AG20443 (cell line): ENCODE data around the gene GMPPA.
A peak's percentile ranks its signal among the peaks of the same experiment; 100 is the strongest.

ENCODE experiments used
- DNase-seq: peaks from one replicate; pipeline ENCODE4 v3.0.0; 2012; ENCODE audit warnings: low spot score, mixed read lengths

Gene GMPPA

DNA sequence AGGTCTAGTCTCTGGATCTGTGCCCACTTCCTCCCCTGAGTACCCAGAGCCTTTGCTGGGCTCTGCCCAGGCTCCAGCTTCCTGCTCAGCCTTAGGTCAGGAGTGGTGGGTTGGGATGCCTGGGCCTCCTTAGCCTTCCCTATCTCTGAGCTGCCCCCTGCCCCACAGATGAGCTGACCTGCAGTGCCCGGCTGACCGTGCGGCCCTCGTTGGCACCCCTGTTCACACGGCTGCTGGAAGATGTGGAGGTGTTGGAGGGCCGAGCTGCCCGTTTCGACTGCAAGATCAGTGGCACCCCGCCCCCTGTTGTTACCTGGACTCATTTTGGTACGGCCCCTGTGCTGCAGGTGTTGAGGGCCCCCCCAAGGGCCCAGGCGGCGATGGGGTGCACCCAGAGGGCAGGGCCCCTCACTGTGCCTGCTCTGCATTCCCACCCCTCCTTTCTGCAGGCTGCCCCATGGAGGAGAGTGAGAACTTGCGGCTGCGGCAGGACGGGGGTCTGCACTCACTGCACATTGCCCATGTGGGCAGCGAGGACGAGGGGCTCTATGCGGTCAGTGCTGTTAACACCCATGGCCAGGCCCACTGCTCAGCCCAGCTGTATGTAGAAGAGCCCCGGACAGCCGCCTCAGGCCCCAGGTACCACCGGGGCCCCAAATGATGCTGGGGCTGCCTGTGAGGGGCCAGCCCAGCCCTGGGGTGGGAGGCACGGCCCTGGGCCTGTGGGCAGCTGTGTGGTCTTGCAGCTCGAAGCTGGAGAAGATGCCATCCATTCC is 30.1 kb upstream of the GMPPA start:
- DNase-seq: no peak

DNA sequence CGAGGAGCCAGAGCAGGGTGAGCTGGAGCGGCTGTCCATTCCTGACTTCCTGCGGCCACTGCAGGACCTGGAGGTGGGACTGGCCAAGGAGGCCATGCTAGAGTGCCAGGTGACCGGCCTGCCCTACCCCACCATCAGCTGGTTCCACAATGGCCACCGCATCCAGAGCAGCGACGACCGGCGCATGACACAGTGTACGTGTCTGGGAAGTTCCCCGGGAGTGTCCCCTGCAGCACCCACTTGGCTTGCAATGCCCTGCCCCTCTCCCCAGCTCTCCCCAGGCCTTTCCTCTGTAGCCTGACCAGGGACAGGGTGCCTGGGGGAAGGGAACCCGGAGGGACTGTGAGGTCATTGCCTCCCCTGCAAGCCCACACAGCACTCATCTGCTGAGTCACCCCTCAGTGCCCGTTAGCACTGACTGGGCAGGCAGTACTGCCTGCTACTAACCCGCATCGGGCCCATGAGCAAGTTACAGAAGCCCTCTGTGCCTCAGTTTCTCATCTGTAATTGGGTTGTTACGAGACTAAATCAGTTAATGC is 29.4 kb upstream of the GMPPA start:
- peak; percentile 85 for DNase-seq

DNA sequence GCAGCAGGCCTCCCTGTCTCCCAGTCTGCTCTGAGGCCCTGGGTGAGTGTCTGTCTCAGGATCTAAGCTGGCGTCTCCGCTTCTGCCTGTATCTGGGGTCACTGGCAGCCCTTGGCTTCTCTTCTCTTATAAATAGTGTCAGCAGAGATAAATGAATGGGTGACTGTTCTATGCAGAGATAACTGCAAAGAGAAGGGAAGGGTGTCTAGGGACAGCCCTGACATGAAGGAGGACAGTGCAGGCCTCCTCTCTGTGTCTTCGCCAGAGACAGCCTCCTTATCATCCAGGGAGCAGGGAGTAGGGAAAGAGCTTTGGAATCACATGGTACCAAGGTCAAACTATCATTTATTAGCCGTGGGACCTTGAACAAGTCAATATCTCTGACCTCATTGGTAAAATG is 28.3 kb upstream of the GMPPA start:
- no peak for DNase-seq

DNA sequence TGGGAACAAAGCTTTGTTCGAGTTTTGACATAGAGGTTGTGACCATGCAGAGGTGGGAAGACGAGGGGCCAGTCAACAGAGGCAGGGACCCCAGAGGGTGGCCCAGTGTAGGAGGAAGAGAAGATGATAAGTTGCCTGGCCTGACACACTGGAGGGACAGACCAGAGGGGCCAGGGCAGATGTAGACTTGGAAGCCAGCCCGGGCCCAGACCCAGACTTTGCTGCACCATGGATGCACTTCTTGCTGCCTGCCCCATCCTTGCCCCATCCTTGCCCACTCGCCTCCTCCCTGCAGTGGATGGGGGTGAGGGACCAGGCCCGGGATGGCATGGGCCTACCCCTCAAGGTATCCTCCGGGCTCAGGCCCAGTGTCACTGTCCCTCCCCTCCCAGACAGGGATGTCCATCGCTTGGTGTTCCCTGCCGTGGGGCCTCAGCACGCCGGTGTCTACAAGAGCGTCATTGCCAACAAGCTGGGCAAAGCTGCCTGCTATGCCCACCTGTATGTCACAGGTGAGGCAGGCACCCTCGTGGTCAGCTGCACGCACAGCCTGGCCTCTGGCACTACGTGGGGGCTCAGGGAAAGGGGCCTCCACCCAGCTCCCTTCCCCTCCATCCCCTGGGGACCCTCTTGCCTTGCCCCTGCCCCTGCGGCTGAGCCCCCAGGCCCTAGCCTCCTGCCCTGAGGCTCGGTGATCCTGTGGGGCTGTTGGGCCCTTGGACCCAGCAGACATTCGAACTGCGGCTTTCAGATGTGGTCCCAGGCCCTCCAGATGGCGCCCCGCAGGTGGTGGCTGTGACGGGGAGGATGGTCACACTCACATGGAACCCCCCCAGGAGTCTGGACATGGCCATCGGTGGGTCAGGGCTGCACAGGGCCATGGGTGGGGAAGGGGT is 27.0 kb upstream of the GMPPA start:
- DNase-seq: no peak

- DNase-seq: no peak
These were observed 26.0 kb upstream of the GMPPA start for GRCh38 chr2:219472629-219473187.

GRCh38 chr2:219473511-219473910 is 25.2 kb upstream of the GMPPA start:
- no peak for DNase-seq

- DNase-seq: no peak
These were observed 24.2 kb upstream of the GMPPA start for GRCh38 chr2:219474285-219475060.

DNA sequence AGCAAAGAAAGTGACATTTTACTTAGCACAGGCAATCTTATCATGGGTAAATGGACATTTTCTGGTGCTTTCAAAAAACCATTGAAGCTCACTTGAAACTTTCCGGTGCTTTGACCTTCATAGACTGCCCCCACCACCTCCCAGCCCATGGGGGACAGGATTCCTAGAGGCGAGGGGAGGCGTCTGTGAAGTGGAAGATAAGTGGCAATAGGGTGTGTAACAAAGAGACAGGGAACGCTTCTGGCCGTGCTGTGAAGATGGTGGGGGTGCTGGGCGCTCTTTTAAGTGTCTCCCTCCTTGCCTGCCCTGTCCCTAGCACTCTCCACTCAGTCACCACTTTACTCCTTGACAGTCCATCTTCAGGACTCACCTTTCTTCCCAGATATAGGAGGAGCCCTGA is 23.4 kb upstream of the GMPPA start:
- DNase-seq: no peak

- peak; percentile 85 for DNase-seq
These were observed 22.7 kb upstream of the GMPPA start for GRCh38 chr2:219475697-219476651.

DNA sequence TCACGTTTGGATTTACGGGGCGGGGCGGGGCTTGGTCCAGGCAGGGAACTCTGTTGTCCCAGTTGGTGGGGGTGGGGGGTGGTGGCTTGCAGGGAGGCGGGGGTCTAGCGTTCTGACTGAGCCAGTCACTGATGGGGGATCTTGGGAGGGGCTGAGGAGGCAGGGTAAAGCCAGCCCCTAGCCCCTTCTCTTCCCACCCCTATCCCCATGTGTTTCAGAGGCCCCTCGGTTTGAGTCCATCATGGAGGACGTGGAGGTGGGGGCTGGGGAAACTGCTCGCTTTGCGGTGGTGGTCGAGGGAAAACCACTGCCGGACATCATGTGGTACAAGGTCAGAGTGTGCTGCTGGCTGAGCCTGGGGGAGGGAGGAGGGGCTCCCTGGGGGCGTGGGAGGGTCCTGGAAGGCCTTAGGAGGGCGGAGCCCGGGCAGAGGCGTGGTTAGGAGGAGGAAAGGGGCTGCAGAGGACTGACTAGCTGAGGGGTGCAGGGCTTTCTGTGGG is 22.0 kb upstream of the GMPPA start:
- no peak for DNase-seq

GRCh38 chr2:219477179-219477578 is 21.5 kb upstream of the GMPPA start:
- no peak for DNase-seq

DNA sequence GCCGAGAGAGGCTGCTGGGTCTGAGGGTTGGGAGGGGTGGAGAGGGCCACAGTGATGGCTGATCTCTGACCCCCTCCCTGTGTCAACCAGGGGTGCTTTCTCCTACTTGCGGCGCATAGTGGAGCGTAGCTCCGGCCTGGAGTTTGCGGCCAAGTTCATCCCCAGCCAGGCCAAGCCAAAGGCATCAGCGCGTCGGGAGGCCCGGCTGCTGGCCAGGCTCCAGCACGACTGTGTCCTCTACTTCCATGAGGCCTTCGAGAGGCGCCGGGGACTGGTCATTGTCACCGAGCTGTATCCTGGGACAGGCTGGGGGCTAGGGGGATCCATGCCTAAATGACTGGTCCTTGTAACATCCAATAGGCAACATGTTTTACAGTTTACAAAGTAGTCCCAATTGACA is 20.9 kb upstream of the GMPPA start:
- DNase-seq: no peak

GRCh38 chr2:219478916-219479315 is 19.8 kb upstream of the GMPPA start:
- DNase-seq: no peak

DNA sequence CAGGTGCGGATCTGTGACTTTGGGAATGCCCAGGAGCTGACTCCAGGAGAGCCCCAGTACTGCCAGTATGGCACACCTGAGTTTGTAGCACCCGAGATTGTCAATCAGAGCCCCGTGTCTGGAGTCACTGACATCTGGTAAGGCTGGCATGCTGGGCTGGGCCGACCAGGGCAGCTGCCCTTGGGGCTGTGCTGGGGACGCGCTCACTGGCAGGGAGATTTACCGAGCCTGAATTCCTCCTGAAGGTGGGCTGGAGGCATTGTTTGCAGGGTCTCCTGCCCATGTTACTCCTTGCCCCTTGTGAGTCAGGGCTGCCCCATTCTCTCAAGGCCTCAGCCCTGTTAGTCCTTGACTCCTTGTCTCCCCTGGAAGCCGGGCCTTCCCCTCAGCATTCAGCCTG is 18.7 kb upstream of the GMPPA start:
- no peak for DNase-seq

DNA sequence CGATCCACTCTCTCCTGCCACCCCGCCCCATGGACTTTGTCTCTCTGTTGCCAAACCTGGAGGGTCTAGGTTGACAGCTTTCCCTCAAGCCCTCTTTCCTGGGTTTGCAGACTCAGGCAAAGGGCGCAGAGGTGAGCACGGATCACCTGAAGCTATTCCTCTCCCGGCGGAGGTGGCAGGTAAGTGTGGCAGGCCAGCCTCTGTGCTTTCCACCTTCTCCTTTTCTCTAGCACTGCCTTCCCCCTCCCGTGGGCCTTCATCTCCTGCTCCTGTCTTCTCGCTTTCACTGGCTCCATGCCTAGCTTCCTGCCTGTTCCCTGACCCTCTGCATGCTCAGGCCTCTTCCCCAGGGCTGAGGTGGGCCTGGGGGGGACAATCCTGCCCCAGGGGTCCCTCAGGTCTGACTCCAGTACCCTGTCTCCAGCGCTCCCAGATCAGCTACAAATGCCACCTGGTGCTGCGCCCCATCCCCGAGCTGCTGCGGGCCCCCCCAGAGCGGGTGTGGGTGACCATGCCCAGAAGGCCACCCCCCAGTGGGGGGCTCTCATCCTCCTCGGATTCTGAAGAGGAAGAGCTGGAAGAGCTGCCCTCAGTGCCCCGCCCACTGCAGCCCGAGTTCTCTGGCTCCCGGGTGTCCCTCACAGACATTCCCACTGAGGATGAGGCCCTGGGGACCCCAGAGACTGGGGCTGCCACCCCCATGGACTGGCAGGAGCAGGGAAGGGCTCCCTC is 15.9 kb upstream of the GMPPA start:
- no peak for DNase-seq

DNA sequence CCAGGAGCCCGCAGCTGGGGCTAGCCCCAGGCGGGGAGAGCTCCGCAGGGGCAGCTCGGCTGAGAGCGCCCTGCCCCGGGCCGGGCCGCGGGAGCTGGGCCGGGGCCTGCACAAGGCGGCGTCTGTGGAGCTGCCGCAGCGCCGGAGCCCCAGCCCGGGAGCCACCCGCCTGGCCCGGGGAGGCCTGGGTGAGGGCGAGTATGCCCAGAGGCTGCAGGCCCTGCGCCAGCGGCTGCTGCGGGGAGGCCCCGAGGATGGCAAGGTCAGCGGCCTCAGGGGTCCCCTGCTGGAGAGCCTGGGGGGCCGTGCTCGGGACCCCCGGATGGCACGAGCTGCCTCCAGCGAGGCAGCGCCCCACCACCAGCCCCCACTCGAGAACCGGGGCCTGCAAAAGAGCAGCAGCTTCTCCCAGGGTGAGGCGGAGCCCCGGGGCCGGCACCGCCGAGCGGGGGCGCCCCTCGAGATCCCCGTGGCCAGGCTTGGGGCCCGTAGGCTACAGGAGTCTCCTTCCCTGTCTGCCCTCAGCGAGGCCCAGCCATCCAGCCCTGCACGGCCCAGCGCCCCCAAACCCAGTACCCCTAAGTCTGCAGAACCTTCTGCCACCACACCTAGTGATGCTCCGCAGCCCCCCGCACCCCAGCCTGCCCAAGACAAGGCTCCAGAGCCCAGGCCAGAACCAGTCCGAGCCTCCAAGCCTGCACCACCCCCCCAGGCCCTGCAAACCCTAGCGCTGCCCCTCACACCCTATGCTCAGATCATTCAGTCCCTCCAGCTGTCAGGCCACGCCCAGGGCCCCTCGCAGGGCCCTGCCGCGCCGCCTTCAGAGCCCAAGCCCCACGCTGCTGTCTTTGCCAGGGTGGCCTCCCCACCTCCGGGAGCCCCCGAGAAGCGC is 15.0 kb upstream of the GMPPA start:
- DNase-seq: no peak

DNA sequence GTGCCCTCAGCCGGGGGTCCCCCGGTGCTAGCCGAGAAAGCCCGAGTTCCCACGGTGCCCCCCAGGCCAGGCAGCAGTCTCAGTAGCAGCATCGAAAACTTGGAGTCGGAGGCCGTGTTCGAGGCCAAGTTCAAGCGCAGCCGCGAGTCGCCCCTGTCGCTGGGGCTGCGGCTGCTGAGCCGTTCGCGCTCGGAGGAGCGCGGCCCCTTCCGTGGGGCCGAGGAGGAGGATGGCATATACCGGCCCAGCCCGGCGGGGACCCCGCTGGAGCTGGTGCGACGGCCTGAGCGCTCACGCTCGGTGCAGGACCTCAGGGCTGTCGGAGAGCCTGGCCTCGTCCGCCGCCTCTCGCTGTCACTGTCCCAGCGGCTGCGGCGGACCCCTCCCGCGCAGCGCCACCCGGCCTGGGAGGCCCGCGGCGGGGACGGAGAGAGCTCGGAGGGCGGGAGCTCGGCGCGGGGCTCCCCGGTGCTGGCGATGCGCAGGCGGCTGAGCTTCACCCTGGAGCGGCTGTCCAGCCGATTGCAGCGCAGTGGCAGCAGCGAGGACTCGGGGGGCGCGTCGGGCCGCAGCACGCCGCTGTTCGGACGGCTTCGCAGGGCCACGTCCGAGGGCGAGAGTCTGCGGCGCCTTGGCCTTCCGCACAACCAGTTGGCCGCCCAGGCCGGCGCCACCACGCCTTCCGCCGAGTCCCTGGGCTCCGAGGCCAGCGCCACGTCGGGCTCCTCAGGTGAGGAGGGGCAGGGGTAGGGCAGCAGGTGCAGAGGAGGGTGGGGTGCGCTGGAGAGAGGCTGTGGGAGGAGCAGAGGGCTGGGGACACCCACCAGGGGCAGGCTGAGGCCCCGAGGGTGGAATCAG is 14.1 kb upstream of the GMPPA start:
- no peak for DNase-seq

GRCh38 chr2:219485201-219485580 is 13.5 kb upstream of the GMPPA start:
- DNase-seq: no peak
